ENCODE results near the gene EHF.

DNA sequence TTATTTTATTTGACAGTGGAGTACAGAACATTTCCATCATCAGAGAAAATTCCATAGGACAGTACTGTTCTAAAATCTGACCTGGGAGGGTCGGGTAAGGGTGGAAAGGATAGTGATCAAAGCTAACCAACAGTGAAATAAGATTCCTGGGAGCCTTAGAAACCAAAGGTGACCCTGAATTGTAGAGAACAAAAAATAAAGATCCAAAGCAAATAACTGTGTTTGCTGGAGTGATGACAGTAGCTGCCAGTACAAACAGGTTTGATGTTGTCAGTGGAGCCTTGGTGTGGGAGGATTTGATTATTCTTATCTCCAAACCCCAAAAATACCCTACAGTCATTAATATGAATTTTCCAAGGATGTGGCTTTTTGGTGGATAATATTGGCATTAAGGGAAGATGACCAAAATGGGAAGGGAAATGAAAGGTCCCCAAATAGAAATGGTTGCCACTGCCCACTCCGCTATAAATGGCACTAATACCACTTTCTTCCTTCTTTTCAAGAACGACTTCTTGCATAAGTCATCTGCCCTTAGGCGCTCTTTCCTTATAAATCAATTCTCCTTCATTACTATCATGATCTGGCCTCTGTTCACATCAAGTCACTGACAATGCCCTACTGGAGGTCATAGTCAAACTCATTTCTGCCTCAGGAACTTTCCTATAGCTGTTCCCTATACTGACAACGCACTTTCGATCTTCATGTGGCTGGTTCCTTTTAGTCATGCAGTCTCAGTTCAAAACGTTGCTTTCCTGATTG lies 44.4 kb downstream of the EHF start:
- TF ChIP-seq POLR2AphosphoS5 (IDR thresholded peaks at IDR 0.05; ENCODE audit: insufficient read depth in 1 of 2, low read depth in 1 of 2) (no peak), POLR2A (IDR thresholded peaks at IDR 0.05) (no peak), CTCF (IDR thresholded peaks at IDR 0.05) (no peak)

Measured in vagina (tissue), 2 donors.